NCI-H2081 treated with DMSO at 0.1 percent for 48 hours (cell line): ENCODE measurements around the gene COL4A2.

Source experiments
- DNase-seq: peaks from one replicate; lab custom pipeline; 2025; lab: John Stamatoyannopoulos, UW

COL4A2 gene

GRCh38 chr13:110419381-110419791, 112.3 kb downstream of the COL4A2 start:
- no peak for DNase-seq

DNA sequence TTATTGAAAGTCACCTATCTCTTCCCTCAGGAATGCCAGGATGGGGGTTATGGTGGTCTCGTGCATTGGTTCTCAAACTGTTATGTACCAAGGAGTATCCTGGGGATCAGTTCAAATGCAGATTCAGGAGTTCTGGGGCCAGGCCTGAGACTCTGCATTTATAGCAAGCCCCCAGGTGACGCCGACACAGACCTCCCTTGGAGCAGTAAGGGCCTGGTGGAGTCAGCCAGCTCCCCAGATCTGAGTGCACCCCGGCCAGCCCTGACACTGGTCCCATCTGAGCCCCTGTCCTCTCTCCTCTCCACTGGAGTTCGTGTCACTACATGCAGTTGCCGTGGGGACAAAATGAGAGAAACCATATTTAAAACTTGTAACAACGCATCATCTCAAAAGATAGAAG, 112.9 kb downstream of the COL4A2 start:
- no peak for DNase-seq

GRCh38 chr13:110420626-110421025, 113.5 kb downstream of the COL4A2 start:
- DNase-seq = no peak

DNA sequence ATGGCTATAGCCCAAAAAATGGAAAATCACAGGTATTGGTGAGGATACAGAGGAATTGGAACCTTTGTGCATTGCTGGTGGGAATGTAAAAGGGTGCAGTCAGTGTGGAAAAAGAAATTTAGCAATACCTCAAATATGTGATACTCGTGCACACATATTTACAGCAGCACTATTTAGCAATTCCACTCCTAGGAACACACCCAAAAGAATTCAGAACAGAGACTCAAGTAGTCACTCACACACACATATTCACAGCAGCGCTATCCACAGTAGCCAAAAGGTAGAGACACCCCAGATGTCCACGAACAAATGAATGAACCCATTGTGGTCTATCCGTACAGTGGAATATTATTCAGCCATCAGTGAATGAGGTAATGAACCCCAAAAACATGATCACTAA, 114.0 kb downstream of the COL4A2 start:
- no peak for DNase-seq

DNA sequence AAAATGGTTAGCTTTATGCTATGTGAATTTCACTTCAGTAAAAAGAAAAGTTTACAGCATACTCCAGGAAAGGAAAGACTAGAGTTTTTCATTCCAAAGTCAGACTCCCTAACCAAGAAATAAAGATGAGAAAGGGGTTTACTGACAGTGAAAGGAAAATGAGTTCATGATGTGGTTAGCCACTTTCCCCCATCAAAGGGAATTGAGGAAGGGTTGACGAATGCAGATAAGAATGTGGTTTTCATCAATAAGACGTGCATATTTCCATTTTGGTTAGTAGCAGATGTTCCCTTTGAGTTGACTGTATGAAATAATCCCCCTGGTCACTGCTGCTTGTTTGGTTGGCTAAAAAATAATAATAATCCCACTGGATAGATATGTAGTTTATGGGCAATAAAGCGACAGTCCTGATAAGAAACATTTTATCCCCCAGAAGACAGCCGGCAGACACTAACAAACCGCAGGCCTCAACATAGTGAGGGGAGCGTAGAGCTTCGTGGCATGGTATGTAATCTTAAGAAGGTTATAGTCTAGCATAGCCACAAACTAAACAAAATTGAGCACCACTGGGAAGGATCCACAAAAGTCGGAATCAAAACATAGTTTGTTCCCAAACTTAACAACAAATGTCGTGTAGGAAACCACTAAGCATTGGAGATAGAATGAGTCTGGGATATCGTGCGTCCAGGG, 114.8 kb downstream of the COL4A2 start:
- DNase-seq = no peak

DNA sequence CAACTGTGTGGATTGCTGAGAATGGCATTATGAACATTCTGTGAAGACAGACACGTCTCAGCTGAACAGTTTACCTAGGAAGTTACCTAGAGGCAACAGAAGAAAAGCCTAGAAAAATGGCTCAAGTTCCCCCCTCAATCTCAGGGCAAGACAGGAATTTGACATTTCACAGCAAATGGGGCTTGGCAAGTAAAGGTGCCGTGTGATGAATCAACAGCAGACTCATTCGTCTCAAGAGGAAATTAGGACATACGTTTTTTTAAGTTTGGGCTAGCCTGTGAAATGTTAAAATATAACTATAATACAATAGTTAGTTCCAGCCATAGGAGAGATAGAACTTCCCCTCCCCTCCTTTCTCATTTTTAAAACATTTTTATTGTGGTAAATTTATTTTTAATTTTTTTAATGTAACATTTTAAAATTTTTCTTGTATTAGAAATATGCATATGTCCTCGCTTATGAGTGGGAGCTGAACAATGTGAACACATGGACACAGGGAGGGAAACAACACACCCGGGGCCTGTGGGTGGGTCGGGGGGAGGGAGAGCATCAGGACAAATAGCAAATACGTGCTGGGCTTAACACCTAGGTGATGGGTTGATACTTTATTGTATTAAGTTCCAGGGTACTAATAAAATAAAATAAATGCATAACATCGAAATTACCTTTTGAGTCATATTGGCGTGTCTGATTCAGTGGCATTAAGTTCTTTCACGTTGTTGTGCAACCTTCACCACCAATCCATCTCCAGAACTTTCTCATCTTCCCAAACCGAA, 116.0 kb downstream of the COL4A2 start:
- no peak for DNase-seq

- no peak for DNase-seq
These were observed 116.7 kb downstream of the COL4A2 start for GRCh38 chr13:110423689-110424302.

DNA sequence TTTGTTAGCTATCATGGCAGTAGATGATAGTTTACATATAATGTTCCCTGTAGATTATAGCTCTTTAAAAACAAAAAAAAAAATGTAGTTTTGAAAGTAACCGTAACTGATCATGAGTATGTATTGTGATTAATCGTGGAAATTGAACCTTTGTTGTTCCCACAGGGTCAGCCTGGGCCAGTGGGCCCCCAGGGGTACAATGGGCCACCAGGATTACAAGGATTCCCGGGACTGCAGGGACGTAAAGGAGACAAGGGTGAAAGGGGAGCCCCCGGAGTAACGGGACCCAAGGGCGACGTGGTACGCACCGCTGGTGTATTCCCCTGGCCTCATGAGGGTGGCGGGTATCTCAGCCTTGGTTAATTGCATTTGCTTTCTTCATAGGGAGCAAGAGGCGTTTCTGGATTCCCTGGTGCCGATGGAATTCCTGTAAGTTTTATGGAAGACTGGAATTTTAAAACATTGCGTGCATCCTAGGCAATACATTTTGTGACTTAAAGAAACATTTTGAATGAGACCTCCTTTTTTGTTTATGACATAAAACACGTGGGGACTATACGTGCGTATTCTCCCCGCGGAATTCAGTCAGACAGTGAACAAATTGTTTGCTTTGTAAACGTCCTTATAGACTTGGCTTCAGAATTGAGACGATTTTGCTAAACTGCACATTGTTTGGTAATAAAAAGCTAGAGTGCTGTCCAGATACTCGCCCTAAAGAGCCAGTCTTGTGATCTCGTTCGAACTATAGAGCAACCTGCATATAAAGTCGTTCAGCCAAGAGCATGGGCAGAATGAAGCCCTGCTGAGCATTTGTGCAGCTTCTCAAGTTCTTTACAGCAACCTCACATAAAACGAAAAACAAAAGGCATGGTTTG, 117.7 kb downstream of the COL4A2 start:
- no peak for DNase-seq

DNA sequence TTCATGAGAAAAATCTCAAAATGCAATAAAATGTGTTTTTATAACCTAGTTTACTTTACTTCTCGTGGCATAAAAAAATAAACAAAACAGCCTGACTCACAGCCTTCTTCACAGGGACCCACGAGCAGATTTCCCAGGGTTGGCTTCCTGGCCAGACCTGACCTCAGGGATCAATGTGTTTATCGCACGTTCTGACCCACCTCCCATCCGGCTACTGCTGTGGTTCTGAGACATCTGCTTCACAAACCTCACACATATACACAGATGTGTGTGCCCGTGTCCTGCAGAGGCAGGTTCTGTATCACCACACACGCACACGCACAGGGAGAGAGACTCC, 118.3 kb downstream of the COL4A2 start:
- no peak for DNase-seq

- DNase-seq = no peak
These were observed 119.7 kb downstream of the COL4A2 start for GRCh38 chr13:110426735-110427134.

- DNase-seq = no peak
These were observed 121.2 kb downstream of the COL4A2 start for GRCh38 chr13:110428313-110428712.

GRCh38 chr13:110430391-110431336, 123.6 kb downstream of the COL4A2 start:
- no peak for DNase-seq

DNA sequence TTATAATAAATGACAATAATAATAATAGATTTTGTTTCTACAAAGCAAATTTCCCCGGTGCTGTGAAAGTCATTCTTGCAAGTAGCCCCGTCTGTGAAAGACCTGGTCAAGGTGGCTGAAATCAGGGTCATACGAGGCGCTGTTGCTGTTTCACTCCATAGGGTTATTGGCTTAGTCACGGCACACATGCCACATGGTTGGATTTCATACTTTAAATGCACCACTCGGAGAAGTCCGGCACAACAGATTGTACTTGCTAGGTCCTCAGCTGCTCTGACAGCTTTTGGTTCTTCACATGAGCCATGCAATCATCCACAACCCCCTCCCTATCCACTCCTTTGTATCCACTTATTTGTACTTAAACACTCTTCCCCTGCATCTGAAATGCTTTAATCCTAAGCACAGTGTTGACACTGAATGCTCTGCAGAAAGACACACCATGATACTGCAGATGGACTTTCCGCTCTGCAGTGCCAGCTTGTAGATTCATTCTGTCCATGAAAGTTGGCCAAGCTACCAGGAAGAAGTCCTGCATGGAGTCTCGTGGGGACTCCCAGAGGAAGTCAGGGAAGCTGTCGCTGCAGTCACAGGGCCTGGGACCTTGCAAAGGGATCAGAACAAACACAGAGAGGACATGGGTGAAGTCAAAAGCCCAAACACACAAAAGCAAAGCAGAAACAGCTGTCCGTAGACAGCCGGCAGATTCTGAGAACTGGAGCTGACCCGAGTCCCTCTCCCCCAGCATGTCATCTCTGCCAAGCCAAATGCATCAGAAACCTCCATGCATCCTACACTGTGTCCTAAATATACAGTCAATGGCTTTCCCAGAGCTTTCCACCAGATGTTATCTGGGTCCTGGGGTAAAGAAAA, 124.6 kb downstream of the COL4A2 start:
- DNase-seq = no peak

DNA sequence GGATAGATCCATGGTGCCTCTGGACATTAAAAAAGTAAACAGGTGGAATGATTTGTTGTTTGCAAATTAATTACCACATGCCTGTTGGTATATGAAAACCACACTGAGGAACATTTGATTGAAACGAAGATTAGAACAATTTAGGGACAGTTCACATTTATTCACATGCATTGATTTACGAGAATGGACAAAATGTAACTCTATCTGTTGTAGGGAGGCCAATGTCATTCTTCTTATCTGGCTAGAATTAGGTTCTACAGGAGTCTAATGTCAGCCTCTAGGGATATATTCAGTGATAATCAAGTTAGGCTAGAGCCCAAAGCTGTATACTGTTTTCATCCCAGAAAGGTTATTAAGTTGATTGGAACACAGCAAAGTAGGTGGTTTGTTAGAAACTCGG, 125.4 kb downstream of the COL4A2 start:
- DNase-seq = no peak

DNA sequence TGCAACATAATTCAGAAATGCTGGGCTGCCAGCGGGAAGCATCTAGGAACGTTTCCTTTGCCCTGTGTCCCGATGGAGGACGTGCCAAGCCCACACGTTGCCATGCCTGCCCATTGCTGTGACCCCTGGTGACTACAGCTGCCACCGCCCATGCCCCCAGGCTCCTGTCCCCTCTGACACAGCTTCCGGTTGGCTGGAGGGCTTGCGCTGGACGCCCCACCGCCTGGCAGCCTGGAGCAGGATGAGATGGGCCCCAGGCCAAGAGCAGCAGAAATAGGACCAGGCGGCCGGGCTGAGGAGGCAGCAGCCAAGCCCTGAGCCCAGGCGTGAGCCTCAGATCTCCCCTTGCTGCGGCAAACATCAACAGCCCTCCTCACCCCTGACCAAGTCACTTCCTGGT, 125.9 kb downstream of the COL4A2 start:
- DNase-seq = no peak

- DNase-seq = no peak
These were observed 127.5 kb downstream of the COL4A2 start for GRCh38 chr13:110434629-110435028.

- DNase-seq = no peak
These were observed 128.2 kb downstream of the COL4A2 start for GRCh38 chr13:110435331-110435730.

GRCh38 chr13:110436276-110436675, 129.2 kb downstream of the COL4A2 start:
- no peak for DNase-seq

- DNase-seq = no peak
These were observed 129.8 kb downstream of the COL4A2 start for GRCh38 chr13:110436786-110437370.

DNA sequence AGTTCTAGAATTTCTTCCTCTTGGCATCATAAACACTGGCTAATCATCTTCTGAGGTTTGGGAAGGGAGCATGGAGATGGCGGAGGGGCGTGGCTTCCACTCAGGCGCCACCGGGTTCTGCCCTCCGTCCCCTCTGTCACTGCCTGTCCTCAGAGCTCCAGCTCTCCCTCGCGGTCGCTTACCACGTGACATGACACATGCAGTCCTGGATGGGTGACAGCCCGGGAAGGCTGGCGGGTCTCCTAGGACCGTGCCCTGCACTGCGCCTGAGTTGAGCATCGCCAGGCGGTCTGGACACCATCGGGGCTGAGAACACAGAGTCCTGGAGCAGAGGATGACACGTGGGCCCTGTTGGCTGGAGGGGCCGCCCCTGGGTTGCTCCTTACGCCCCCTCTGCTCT, 131.1 kb downstream of the COL4A2 start:
- no peak for DNase-seq
